ENCODE measurements around the gene PIWIL4. TPM values are rescaled to one million over a fixed set of nuclear protein-coding genes. Genes with fewer than 3 reads are reported as not detected.

The PIWIL4 gene
- total RNA-seq, 1 experiment from 2014 or later: 0.15 TPM

- Histone ChIP-seq H3K27ac (ENCODE audit: low read length) (no peak overlapping the region), H3K36me3 (ENCODE audit: low read depth, low read length) (no peaks in the 10 kb centered on the region), H3K4me1 (ENCODE audit: insufficient read depth, low read length) (no peaks in the 10 kb centered on the region), H3K9ac (ENCODE audit: low read length) (no peak overlapping the region), H2AFZ (ENCODE audit: low read length) (no peak overlapping the region), H3K4me3 (ENCODE audit: low read length) (no peak overlapping the region), H3F3A (ENCODE audit: low read length, unreplicated experiment) (no peaks in the 10 kb centered on the region), H3K9me3 (ENCODE audit: low read length) (no peaks in the 10 kb centered on the region), H3K4me2 (ENCODE audit: low read length) (no peak overlapping the region), H3K79me2 (ENCODE audit: low read length) (no peaks in the 10 kb centered on the region), H3K27me3 (ENCODE audit: low read length) (peaks cover 9% of the 10 kb centered on the region; the same call in 1 of the 2 replicates), H4K20me1 (ENCODE audit: low read length) (no peaks in the 10 kb centered on the region), H3K9me2 (replicated peaks; ENCODE audit: low read length) (no peaks in the 10 kb centered on the region)
- TF ChIP-seq EZH2phosphoT487 (IDR thresholded peaks at IDR 0.05; ENCODE audit: borderline replicate concordance, low read length): no peak
- TF ChIP-seq EZH2 (IDR thresholded peaks at IDR 0.05; ENCODE audit: low read length, unreplicated experiment): no peak
- no peak for TF ChIP-seq CTCF (conservative IDR thresholded peaks at IDR 0.05; ENCODE audit: low read depth, low read length)
- intact Hi-C loops (cut with micrococcal nuclease): no loop called here
- no peak for DNase-seq
- BruUV-seq (replicated peaks): no TSS peak
- ChIA-PET CTCF (no interaction called here), POLR2A (ENCODE audit: unreplicated experiment) (no interaction called here)
- ATAC-seq: no peak
Measured at GRCh38 chr11:94576306-94576705, 9.1 kb downstream of the PIWIL4 start.

GRCh38 chr11:94577841-94578240 lies 10.7 kb downstream of the PIWIL4 start:
- Histone ChIP-seq H4K20me1 (ENCODE audit: low read length) (no peaks in the 10 kb centered on the region), H3F3A (ENCODE audit: low read length, unreplicated experiment) (no peaks in the 10 kb centered on the region), H3K27ac (ENCODE audit: low read length) (no peak overlapping the region), H3K9ac (ENCODE audit: low read length) (no peak overlapping the region), H3K4me1 (ENCODE audit: insufficient read depth, low read length) (no peaks in the 10 kb centered on the region), H3K27me3 (ENCODE audit: low read length) (peaks cover 9% of the 10 kb centered on the region; the same call in 1 of the 2 replicates), H3K4me2 (ENCODE audit: low read length) (no peak overlapping the region), H3K36me3 (ENCODE audit: low read depth, low read length) (no peaks in the 10 kb centered on the region), H2AFZ (ENCODE audit: low read length) (no peak overlapping the region), H3K9me3 (ENCODE audit: low read length) (no peaks in the 10 kb centered on the region), H3K79me2 (ENCODE audit: low read length) (no peaks in the 10 kb centered on the region), H3K9me2 (replicated peaks; ENCODE audit: low read length) (no peaks in the 10 kb centered on the region), H3K4me3 (ENCODE audit: low read length) (no peak overlapping the region)
- BruUV-seq (replicated peaks): no TSS peak
- TF ChIP-seq EZH2phosphoT487 (IDR thresholded peaks at IDR 0.05; ENCODE audit: borderline replicate concordance, low read length): no peak
- no peak for TF ChIP-seq CTCF (conservative IDR thresholded peaks at IDR 0.05; ENCODE audit: low read depth, low read length)
- no peak for TF ChIP-seq EZH2 (IDR thresholded peaks at IDR 0.05; ENCODE audit: low read length, unreplicated experiment)
- ChIA-PET POLR2A (ENCODE audit: unreplicated experiment) (no interaction called here), CTCF (no interaction called here)
- ATAC-seq (no peak), DNase-seq (no peak)
- intact Hi-C loops (cut with micrococcal nuclease): no loop called here

- Histone ChIP-seq H3K4me1 (ENCODE audit: insufficient read depth, low read length) (no peaks in the 10 kb centered on the region), H3K27ac (ENCODE audit: low read length) (no peak overlapping the region), H3K4me3 (ENCODE audit: low read length) (no peak overlapping the region), H2AFZ (ENCODE audit: low read length) (no peak overlapping the region), H3K9me2 (replicated peaks; ENCODE audit: low read length) (no peaks in the 10 kb centered on the region), H3K79me2 (ENCODE audit: low read length) (no peaks in the 10 kb centered on the region), H3K9ac (ENCODE audit: low read length) (no peak overlapping the region), H4K20me1 (ENCODE audit: low read length) (no peaks in the 10 kb centered on the region), H3K9me3 (ENCODE audit: low read length) (no peaks in the 10 kb centered on the region), H3K4me2 (ENCODE audit: low read length) (no peak overlapping the region), H3K36me3 (ENCODE audit: low read depth, low read length) (no peaks in the 10 kb centered on the region), H3F3A (ENCODE audit: low read length, unreplicated experiment) (no peaks in the 10 kb centered on the region), H3K27me3 (ENCODE audit: low read length) (no peaks in the 10 kb centered on the region)
- intact Hi-C loops (cut with micrococcal nuclease): no loop called here
- CTCF ChIA-PET: no interaction called here
- TF ChIP-seq EZH2phosphoT487 (IDR thresholded peaks at IDR 0.05; ENCODE audit: borderline replicate concordance, low read length) (no peak), CTCF (conservative IDR thresholded peaks at IDR 0.05; ENCODE audit: low read depth, low read length) (no peak)
- no TSS peak for BruUV-seq (replicated peaks)
- ATAC-seq (no peak), DNase-seq (no peak)
- POLR2A ChIA-PET (ENCODE audit: unreplicated experiment): no interaction called here
Measured at GRCh38 chr11:94581926-94582325, 14.8 kb downstream of the PIWIL4 start.
